Left renal cortex interstitium (tissue), 4 donors: ENCODE results near the gene SLC35F3. TPM values are rescaled to one million over a fixed set of nuclear protein-coding genes. Genes with fewer than 3 reads are reported as not detected.
"Not testable (repeated sequence)": the region's sequence is repeated elsewhere in the genome, so short reads cannot be mapped to it uniquely, and the experiment has no call there.

Experiments
- DNase-seq, 4 donors: peaks; one replicate each; pipeline ENCODE4 v3.0.0-alpha.2; 2013; ENCODE audit warnings: low read depth in 4 of 4, low spot score in 2 of 4, missing footprints in 1 of 4
- polyA plus RNA-seq, 4 donors: library from polyadenylated mRNA; unstranded; fragments of 120-200 nt; gene quantifications; one replicate each; pipeline ENCODE4 v1.2.1, GENCODE V29; 2013; ENCODE audit not compliant: insufficient read length in 4 of 4

The SLC35F3 gene
- polyA plus RNA-seq, 4 donors, result 0.58 to 0.74 (median 0.66) TPM

GRCh38 chr1:234093741-234094140 lies 189.3 kb downstream of the SLC35F3 start:
- DNase-seq, result no peak

- no peak for DNase-seq
These were observed 189.7 kb downstream of the SLC35F3 start for GRCh38 chr1:234094172-234094571.

GRCh38 chr1:234096161-234096770 lies 191.8 kb downstream of the SLC35F3 start:
- no peak for DNase-seq

- DNase-seq, result no peak
These were observed 198.1 kb downstream of the SLC35F3 start for GRCh38 chr1:234102583-234102982.

- DNase-seq, result no peak
These were observed 198.7 kb downstream of the SLC35F3 start for GRCh38 chr1:234103198-234103597.

- no peak for DNase-seq
These were observed 201.6 kb downstream of the SLC35F3 start for GRCh38 chr1:234106032-234106431.

GRCh38 chr1:234107416-234108021 lies 203.0 kb downstream of the SLC35F3 start:
- no peak for DNase-seq

GRCh38 chr1:234108921-234109320 lies 204.4 kb downstream of the SLC35F3 start:
- DNase-seq, result no peak

- no peak for DNase-seq
These were observed 205.4 kb downstream of the SLC35F3 start for GRCh38 chr1:234109840-234110239.

GRCh38 chr1:234111458-234112142 lies 207.1 kb downstream of the SLC35F3 start:
- peak in 1 of 4 donors; percentile 55 for DNase-seq

- DNase-seq, result peak in 2 of 4 donors; percentile 32 to 53
These were observed 210.3 kb downstream of the SLC35F3 start for GRCh38 chr1:234114648-234115307.

- DNase-seq, result no peak
These were observed 214.4 kb downstream of the SLC35F3 start for GRCh38 chr1:234118911-234119310.

GRCh38 chr1:234119431-234119830 lies 215.0 kb downstream of the SLC35F3 start:
- DNase-seq, result no peak

- DNase-seq, result no peak
These were observed 216.0 kb downstream of the SLC35F3 start for GRCh38 chr1:234120327-234120944.

GRCh38 chr1:234121659-234122058 lies 217.2 kb downstream of the SLC35F3 start:
- DNase-seq, result not testable (repeated sequence)

- DNase-seq, result not testable (repeated sequence)
These were observed 218.1 kb downstream of the SLC35F3 start for GRCh38 chr1:234122571-234122970.

- no peak for DNase-seq
These were observed 219.4 kb downstream of the SLC35F3 start for GRCh38 chr1:234123867-234124266.

GRCh38 chr1:234125283-234125682 lies 220.8 kb downstream of the SLC35F3 start:
- DNase-seq, result no peak

GRCh38 chr1:234125714-234126113 lies 221.2 kb downstream of the SLC35F3 start:
- no peak for DNase-seq

- no peak for DNase-seq
These were observed 222.7 kb downstream of the SLC35F3 start for GRCh38 chr1:234127026-234127671.
